HG03442 (cell line): ENCODE results near the gene ASS1.

Experiments used
- ATAC-seq: cut with Tn5 transposase; IDR thresholded peaks from one replicate; pipeline ENCODE4 v1.9.1; 2021; ENCODE audit warnings: mild to moderate bottlenecking, moderate library complexity; ENCODE audit not compliant: unreplicated experiment

ASS1 gene

DNA sequence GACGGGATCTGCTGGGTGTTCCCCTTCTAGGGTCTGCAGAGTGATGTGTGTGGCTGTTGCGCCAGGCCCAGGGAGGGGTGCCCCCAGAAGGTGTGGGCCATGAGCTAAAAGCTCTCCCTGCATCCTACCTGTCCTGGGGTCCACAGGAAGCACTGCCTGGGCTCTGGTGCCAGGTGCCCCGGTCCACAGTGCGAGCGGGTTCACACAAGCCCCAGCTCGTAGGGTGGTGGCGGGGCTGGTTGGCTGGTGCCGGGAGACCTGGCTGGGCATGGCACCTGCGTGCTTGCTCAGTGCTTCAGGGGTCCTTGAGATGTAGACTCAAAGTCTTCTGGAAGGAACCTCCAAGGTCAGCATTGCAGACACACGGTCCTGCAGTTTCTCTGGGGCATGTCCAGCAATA is 25.5 kb downstream of the ASS1 start:
- ATAC-seq: no peak

DNA sequence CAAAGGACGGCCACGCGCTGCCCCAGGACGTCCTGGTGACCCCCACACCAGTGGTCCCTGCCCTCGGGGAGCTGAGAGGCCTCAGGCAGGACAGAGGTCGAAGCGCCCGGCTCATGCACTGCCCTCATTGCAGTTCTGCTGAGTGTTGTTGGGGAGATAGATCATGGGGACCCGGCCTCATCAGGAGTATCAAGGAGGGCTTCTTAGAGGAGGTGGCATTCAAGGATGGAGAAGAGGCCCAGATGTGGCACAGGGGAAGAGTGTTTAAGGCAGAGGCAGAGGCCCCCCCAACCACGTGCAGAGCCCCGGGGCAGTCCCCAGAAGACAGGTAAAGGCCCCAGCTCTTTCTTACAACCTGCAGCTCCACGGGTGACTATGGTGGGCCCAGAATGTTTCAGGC is 26.2 kb downstream of the ASS1 start:
- no peak for ATAC-seq

GRCh38 chr9:130471411-130472183 is 26.8 kb downstream of the ASS1 start:
- ATAC-seq: no peak

GRCh38 chr9:130472184-130472705 is 27.5 kb downstream of the ASS1 start:
- ATAC-seq: no peak

GRCh38 chr9:130473009-130473408 is 28.2 kb downstream of the ASS1 start:
- no peak for ATAC-seq

- no peak for ATAC-seq
Observed at GRCh38 chr9:130473566-130473965, 28.8 kb downstream of the ASS1 start.

DNA sequence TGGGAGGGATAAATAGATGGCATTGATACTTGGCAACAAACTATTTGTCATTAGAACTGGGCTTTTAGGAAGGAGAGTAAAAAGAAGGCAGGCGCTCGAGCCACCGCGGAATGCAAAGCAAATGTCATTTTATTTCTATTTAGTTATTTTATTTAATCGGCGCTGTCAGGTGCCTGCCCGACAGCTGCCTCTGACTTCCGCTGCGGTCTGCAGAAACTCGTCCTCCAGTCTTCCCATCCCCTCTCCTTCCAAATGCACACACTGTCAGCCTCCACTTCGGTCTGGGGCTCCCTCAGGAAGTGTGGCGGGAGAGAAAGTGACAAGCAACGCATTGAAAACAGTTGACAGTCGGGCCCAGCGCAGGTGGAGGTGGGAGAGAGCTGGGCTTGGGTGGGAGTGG is 29.3 kb downstream of the ASS1 start:
- ATAC-seq: no peak

DNA sequence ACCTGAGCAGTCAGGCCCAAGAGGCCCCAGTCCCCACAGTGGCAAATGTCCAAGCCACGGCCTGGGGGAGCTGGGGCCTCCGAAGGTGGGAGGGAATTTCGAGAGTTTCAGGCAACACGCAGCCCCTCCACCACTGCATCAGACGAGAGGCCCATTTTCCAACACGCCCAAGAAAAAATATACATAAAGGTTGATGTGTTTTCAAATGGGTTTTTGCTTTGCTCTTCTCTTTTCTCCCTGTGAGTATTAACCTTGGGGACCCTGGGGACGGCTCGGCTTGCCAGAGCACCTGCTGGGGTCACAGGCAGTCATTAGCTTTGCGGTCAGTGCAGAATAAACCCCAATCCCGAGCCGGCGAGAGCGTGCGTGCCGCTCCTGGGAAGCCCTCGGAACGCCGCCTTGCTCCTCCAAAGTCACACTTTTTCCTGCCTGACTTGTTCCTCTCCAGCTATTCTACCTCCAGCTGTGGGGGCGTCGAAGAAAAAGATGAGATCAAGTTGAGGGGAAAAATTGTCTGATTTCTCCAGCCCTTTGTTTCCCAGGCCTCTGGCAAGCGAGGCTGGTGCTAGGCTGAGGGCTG is 31.5 kb downstream of the ASS1 start:
- ATAC-seq: no peak

DNA sequence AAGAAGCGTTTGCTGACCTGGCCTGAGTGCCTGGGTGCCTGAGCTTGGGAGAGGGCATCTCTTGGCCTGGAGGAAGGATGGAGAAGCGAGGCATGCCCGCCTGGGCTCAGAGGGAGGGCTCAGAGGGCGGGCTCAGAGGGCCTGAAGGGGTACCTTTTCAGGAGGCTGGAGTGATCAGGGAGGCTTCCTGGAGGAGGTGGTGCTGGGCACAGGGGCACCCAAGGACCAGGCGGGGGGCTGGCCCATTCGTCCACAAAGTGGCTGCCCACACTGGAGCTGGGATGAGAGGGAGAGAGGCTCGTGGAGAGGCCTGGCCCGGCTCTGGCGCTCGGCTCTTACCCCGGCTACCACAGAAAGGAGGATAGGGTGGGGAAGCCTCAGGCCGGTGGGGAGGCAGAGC is 32.8 kb downstream of the ASS1 start:
- no peak for ATAC-seq

- ATAC-seq: no peak
Observed at GRCh38 chr9:130478152-130478551, 33.4 kb downstream of the ASS1 start.

DNA sequence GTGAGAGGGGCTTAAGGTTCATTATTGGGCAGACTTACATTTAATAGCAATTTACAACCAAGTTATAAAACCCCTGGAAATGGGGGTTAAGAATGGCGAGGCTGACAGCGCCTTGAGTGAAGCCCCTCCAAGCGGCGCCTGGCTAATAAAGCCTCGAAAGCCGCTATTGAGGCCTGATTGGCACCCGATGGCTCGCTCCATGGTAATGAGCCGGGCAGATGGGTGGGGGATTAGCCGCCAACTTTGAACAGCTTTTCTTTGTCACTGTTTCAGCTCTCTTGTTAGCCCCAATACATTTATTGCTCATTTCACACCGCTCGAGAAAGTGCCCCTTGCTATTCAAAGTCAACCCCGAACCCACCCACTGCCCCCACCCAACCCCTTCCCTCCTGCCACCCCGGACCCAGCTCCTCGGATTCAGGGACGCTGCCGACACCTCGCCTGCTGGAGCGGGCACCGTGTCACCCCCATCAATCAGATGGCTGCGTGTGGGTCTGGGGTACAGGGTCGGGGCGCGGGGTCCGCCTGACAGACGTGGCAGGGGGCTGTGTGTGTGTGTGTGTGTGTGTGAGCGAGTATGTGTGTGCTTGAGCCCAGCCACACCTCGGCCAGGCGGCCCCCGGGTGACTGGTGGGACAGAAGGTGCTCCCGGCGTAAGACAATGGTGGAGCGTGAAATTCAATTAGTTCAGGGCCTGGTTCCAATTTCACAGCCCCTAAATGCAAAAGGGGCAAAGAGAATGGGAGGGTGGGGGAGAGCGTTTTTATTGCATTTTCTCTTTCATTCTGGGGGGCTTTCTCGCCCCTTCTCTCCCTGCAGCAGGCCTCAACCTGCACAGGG is 34.2 kb downstream of the ASS1 start:
- no peak for ATAC-seq

DNA sequence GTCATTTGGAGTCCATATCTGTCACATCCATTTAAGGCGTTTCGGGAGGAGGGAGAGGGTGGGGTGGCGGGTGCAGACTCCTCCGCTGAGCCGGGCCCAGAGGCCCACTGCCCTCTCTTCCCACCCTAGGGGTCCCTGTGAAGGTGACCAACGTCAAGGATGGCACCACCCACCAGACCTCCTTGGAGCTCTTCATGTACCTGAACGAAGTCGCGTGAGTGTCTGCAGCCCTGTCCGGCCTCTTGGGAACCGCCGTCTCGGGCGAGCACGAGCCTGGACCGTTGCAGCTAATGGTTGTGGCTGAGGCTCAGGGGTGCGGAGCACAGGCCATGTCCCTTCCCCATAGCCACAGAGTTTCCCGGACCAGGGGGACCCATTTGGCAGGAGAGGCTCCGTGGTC is 34.8 kb downstream of the ASS1 start:
- no peak for ATAC-seq

- no peak for ATAC-seq
Observed at GRCh38 chr9:130480673-130481072, 35.9 kb downstream of the ASS1 start.

GRCh38 chr9:130482463-130482862 is 37.7 kb downstream of the ASS1 start:
- ATAC-seq: no peak

GRCh38 chr9:130483371-130483971 is 38.7 kb downstream of the ASS1 start:
- ATAC-seq: no peak

DNA sequence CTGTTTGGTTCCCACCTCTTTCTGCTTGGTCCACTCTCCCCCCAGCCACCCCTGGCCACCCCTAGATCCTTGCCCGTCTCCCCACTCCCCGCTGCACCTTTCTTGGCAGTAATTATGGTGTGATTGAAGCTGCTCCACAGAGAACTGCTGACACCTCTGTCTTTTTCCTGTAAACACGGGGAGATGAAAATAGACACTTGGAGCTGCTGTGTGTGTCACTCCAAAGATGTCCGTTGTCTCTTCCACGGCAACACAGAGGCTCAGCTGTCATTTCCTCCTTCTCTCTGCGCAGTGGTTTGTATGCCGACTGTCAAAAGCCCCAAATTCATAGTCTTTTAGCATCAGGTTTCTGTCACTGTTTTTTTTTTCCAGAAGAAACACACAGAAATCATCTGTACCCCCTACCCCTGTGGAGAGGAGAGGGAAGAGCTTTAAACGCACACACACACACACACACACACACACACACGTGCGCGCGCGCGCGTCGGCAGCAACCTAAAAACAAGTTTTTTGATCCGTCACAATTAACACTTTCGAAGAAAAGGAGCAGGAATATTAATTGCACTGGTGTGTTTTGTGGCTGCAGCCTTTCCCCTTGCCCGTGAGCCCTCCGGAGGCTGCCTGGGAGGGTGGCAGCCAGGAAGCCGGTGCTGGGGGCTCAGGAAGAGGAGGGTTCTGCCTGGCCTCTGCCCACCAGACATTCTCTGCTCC is 39.8 kb downstream of the ASS1 start:
- ATAC-seq: no peak

DNA sequence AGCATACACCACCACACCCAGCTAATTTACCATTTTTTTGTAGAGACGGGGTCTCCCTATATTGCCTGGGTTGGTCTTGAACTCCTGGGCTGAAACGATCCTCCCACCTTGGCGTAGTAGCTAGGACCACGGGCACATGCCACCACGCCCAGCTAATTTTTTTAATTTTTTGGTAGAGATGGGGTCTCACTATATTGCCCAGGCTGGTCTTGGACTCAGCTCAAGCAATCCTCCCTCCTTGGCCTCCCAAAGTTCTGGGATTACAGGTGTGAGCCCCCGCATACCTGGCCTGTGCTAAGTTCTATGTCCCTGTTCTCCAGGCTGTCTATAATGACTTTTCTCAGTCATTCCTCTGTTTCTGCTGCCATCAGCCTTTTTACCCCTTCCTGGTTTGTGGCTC is 41.3 kb downstream of the ASS1 start:
- no peak for ATAC-seq

DNA sequence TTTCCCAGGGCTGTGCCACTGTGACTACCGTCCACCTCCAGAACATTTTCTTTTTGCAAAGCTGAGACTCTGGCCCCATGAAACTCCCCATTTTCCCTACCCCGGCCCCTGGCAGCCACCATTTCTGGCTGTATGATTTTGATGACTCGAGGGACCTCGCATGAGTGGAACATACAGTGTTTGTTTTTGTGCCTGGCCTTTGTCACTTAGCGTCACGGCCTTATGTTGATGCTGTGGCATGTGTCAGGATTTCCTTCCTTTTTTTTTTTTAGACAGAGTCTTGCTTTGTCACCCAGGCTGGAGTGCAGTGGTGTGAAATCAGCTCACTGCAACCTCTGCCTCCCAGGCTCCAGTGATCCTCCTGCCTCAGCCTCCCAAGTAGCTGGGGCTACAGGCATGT is 42.7 kb downstream of the ASS1 start:
- no peak for ATAC-seq

DNA sequence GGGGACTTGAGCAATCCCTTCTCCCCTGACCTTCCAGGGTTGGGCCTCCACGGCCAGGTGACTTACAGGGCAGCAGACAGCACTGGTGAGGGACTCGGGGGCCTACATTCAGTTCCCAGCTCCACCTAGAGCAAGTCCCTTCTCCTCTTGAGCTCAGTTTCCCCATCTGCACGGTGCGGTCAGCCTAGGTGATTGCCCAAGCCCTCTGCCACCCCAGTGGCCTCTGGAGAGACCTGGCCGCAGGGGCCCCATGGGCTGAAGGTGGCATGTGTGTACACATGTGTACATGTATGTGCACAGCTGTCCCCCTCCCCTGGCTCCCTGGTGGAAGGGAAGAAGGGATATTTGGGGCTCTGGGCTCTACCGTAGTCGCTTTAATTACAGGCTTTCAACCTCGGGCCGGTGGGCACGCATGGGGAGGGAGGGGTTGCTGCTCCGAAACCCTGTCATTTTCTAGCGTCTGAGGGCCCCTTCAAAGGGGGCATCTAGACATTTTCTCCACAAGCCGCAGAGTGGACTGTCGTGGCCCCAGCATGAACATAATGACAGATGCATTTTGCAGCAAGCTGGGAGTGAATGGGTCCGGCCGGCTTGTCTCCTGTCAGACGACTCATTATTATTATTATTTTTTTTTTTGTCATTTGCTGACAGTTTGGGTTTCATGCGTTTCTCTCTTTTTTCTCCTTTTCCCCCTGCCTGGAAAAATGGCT is 44.0 kb downstream of the ASS1 start:
- ATAC-seq: no peak

DNA sequence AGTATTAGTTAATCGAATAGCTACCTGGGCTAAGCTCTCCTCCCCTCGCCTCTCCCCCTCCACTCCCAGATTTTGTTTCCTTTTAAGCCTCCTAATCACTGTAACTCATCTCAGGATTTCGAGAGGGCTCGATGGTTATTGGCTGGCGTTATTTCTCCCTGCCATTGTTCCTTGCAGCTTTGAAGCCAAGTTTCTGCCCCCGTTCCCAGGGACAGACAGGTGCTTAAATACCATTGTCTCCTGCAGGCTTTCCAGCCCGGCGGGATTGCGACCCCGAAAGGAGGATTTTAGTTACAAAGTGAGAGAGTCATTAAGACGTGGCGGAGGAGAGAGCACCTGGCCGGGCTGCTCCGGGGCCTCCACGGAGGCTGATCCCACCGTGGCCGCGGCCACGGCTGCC is 46.2 kb downstream of the ASS1 start:
- no peak for ATAC-seq
